Measurements from ENCODE around the gene CLEC12A.

CLEC12A gene

GRCh38 chr12:10015450-10015849, 44.2 kb downstream of the CLEC12A start:
- peaks cover 28% of the 10 kb centered on the region for H3K27me3 ChIP-seq (ENCODE audit: low read depth, low read length)
- no peak overlapping the region for H3K9ac ChIP-seq (ENCODE audit: low read length)
- no peaks in the 10 kb centered on the region for H4K20me1 ChIP-seq (ENCODE audit: insufficient read depth, low read length)
- H2AFZ ChIP-seq (ENCODE audit: low read depth, low read length) = no peak overlapping the region
- H3K9me3 ChIP-seq (ENCODE audit: insufficient read depth, low read length) = no peaks in the 10 kb centered on the region
- no peak overlapping the region for H3K4me2 ChIP-seq (ENCODE audit: low read length)
- no peaks in the 10 kb centered on the region for H3K79me2 ChIP-seq (ENCODE audit: low read length)
- H3K36me3 ChIP-seq (replicated peaks; ENCODE audit: low read depth, low read length) = no peaks in the 10 kb centered on the region
- no peak for TF ChIP-seq EZH2phosphoT487 (IDR thresholded peaks at IDR 0.05; ENCODE audit: low read depth)
- TF ChIP-seq CTCF (IDR thresholded peaks at IDR 0.05; ENCODE audit: low read depth, low read length) = no peak
- H3K4me1 ChIP-seq (ENCODE audit: low read length) = peaks cover 21% of the 10 kb centered on the region
- H3K4me3 ChIP-seq (ENCODE audit: low read length) = no peak overlapping the region
- no peak overlapping the region for H3K27ac ChIP-seq (ENCODE audit: low read length)

DNA sequence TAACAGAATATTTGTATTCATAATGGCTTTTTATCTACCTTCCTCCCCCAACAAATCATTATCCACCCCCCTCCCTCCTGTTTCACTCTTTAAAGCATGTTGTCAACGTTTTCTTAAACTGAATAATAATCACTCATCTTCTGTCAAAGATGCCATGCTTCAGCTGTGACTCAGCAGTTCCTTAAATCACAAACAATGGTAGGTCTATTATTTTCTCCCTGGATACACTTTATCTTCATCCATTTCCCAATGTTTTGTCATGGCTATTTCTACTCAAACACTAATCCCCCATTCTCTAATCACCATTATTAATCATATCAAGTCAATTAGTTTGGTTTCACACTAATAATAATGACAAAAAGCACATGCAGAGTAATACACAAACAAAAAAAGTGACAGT, 45.7 kb downstream of the CLEC12A start:
- Histone ChIP-seq H3K79me2 (ENCODE audit: low read length) (no peaks in the 10 kb centered on the region), H2AFZ (ENCODE audit: low read depth, low read length) (no peak overlapping the region), H3K9ac (ENCODE audit: low read length) (no peak overlapping the region), H3K4me1 (ENCODE audit: low read length) (peaks cover 10% of the 10 kb centered on the region), H4K20me1 (ENCODE audit: insufficient read depth, low read length) (no peaks in the 10 kb centered on the region), H3K4me2 (ENCODE audit: low read length) (no peak overlapping the region), H3K9me3 (ENCODE audit: insufficient read depth, low read length) (no peaks in the 10 kb centered on the region), H3K27ac (ENCODE audit: low read length) (no peak overlapping the region), H3K27me3 (ENCODE audit: low read depth, low read length) (peaks cover 23% of the 10 kb centered on the region), H3K4me3 (ENCODE audit: low read length) (no peak overlapping the region), H3K36me3 (replicated peaks; ENCODE audit: low read depth, low read length) (no peaks in the 10 kb centered on the region)
- no peak for TF ChIP-seq EZH2phosphoT487 (IDR thresholded peaks at IDR 0.05; ENCODE audit: low read depth)
- TF ChIP-seq CTCF (IDR thresholded peaks at IDR 0.05; ENCODE audit: low read depth, low read length) = no peak

GRCh38 chr12:10018386-10018785, 47.2 kb downstream of the CLEC12A start:
- no peaks in the 10 kb centered on the region for H3K9me3 ChIP-seq (ENCODE audit: insufficient read depth, low read length)

DNA sequence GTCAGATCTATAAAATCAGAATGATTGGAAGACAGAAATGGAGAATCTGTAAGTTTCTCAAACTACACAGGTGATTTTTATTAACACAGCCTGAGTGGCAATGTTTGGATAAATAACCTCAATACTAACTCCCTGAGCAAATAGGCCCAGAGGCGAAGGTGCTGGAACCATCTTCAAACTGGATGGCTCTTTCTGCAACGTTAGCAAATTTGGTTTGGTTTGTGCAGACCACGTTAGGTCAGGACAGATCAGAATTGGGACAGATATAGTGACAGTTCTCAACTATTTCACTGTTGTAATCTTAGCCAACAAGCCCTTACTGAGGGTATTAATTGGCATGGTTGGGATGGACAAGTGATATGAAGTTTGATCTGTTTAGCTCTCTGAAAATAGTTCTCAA, 50.1 kb downstream of the CLEC12A start:
- Histone ChIP-seq H4K20me1 (ENCODE audit: insufficient read depth, low read length) (no peaks in the 10 kb centered on the region), H3K79me2 (ENCODE audit: low read length) (no peaks in the 10 kb centered on the region), H3K27ac (ENCODE audit: low read length) (no peak overlapping the region), H3K9ac (ENCODE audit: low read length) (no peak overlapping the region), H3K4me2 (ENCODE audit: low read length) (no peak overlapping the region), H3K4me1 (ENCODE audit: low read length) (peaks cover 10% of the 10 kb centered on the region), H3K36me3 (replicated peaks; ENCODE audit: low read depth, low read length) (no peaks in the 10 kb centered on the region), H2AFZ (ENCODE audit: low read depth, low read length) (no peak overlapping the region), H3K27me3 (ENCODE audit: low read depth, low read length) (no peaks in the 10 kb centered on the region), H3K4me3 (ENCODE audit: low read length) (no peak overlapping the region), H3K9me3 (ENCODE audit: insufficient read depth, low read length) (no peaks in the 10 kb centered on the region)
- no peak for TF ChIP-seq CTCF (IDR thresholded peaks at IDR 0.05; ENCODE audit: low read depth, low read length)
- no peak for TF ChIP-seq EZH2phosphoT487 (IDR thresholded peaks at IDR 0.05; ENCODE audit: low read depth)

More at GRCh38 chr12:10018386-10018785, 47.2 kb downstream of the CLEC12A start:
- Histone ChIP-seq H3K27me3 (ENCODE audit: low read depth, low read length) (peaks cover 13% of the 10 kb centered on the region), H3K4me1 (ENCODE audit: low read length) (peaks cover 10% of the 10 kb centered on the region), H3K4me2 (ENCODE audit: low read length) (peak overlapping the region; percentile 18), H3K36me3 (replicated peaks; ENCODE audit: low read depth, low read length) (no peaks in the 10 kb centered on the region), H3K27ac (ENCODE audit: low read length) (no peak overlapping the region), H3K4me3 (ENCODE audit: low read length) (no peak overlapping the region), H3K79me2 (ENCODE audit: low read length) (no peaks in the 10 kb centered on the region), H4K20me1 (ENCODE audit: insufficient read depth, low read length) (no peaks in the 10 kb centered on the region), H3K9ac (ENCODE audit: low read length) (no peak overlapping the region), H2AFZ (ENCODE audit: low read depth, low read length) (no peak overlapping the region)
- TF ChIP-seq CTCF (IDR thresholded peaks at IDR 0.05; ENCODE audit: low read depth, low read length) (no peak), EZH2phosphoT487 (IDR thresholded peaks at IDR 0.05; ENCODE audit: low read depth) (no peak)
